Measurements from ENCODE around the gene ANO7.

DNA sequence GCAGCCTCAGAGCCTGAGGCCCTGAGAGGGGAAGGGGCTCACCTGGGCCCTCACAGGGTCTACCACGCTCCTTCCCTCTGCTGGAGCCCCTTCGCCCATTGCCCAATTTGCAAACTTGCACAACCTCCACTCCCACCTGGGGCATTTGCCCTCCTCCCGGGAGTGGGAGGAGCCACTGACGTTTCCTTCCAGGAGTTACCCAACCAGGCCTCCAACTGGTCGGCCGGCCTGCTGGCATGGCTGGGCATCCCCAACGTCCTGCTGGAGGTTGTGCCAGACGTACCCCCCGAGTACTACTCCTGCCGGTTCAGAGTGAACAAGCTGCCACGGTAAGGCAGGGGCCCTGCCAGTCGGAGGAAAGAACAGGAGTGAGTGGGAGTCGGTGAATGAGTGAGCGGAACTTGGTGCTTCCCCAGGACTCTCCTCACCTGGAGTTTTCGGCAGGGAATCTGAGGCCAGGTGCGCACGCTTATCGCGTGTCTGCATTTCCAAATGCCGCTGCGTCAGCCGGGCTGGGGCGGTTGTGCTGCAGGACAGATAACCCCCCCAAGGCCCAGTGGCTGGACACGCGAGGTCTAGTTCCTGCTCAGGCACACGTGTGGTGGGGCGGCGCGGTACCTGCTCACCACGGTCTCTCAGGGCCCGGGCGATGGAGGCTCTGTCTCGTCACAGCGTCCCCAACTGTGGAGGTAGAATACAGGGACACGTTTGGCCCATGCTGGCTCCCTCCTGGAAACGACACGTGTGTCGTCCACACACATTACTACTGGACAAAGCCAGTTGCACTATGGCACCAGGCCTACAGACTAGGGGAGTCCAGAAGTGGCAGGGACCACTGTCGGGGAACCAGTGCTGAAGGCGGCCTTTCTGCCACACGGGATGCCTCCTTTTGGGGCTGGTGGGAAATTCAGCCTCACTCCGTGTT is 11.7 kb downstream of the ANO7 start:
- TF ChIP-seq, protein P1, sequence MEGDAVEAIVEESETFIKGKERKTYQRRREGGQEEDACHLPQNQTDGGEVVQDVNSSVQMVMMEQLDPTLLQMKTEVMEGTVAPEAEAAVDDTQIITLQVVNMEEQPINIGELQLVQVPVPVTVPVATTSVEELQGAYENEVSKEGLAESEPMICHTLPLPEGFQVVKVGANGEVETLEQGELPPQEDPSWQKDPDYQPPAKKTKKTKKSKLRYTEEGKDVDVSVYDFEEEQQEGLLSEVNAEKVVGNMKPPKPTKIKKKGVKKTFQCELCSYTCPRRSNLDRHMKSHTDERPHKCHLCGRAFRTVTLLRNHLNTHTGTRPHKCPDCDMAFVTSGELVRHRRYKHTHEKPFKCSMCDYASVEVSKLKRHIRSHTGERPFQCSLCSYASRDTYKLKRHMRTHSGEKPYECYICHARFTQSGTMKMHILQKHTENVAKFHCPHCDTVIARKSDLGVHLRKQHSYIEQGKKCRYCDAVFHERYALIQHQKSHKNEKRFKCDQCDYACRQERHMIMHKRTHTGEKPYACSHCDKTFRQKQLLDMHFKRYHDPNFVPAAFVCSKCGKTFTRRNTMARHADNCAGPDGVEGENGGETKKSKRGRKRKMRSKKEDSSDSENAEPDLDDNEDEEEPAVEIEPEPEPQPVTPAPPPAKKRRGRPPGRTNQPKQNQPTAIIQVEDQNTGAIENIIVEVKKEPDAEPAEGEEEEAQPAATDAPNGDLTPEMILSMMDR (IDR thresholded peaks at IDR 0.05) = no peak
- TF ChIP-seq POLR2A (IDR thresholded peaks at IDR 0.05) (no peak), POLR2AphosphoS5 (IDR thresholded peaks at IDR 0.05) (no peak)

Measured in prostate gland (tissue), 2 donors.